NT2/D1 (cell line): ENCODE data around the gene ICOS.

Source experiments
- YY1 ChIP-seq: IDR thresholded peaks from 2 replicates; pipeline ENCODE4 v1.6.1; 2011; ENCODE audit not compliant: insufficient read length, insufficient read depth
- ZNF274 ChIP-seq: IDR thresholded peaks from 2 replicates; pipeline ENCODE4 v1.6.1; 2011; ENCODE audit warnings: mild to moderate bottlenecking, low read depth, low read length

- TF ChIP-seq YY1 (no peak), ZNF274 (no peak)
Measured at GRCh38 chr2:203935568-203935967, 995 bp upstream of the ICOS start.
